Measurements from ENCODE around the gene FKRP.
A peak's percentile ranks its signal among the peaks of the same experiment; 100 is the strongest.
"Not testable (repeated sequence)": the region's sequence is repeated elsewhere in the genome, so short reads cannot be mapped to it uniquely, and the experiment has no call there.

The FKRP gene

DNA sequence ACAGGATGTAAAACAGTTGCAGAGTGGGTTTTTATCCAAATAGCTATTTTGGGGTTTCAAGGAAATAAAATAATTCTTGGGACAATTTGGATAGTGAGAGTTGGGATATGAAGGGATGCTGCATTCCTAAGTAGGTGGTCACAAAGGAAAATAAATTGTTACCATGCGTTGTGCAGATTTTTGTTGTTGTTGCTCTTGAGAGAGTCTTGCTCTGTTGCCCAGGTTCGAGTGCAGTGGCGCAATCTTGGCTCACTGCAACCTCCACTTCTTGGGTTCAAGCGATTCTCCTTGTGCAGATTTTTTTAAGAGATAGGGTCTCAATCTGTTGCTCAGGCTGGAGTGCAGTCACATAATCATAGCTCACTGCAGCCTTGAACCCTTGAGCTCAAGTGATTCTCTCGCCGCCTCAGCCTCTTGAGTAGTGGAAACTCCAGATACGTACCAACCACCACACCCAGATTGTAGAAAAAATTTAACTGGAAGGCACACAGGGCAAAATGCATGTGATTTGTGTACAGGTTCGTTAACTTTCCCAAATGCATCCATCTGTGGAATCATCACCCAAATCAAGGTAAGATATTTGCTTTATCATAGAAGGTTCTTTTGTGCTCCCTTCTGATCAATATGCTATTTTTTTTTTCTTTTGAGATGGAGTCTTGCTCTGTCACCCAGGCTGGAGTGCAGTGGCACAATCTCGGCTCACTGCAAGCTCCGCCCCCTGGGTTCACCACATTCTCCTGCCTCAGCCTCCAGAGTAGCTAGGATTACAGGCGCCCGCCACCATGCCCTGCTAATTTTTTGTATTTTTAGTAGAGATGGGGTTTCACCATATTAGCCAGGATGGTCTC, 26.5 kb downstream of the FKRP start:
- Histone ChIP-seq H2BK15ac (replicated peaks; ENCODE audit: low read depth) (no peak overlapping the region), H2AK5ac (ENCODE audit: low read length) (no peak overlapping the region), H3K18ac (ENCODE audit: low read length) (no peak overlapping the region), H3K4ac (ENCODE audit: low read depth, low read length) (no peak overlapping the region), H3K27ac (ENCODE audit: low read depth, low read length) (no peak overlapping the region), H2BK5ac (ENCODE audit: low read length) (no peak overlapping the region), H3K27me3 (ENCODE audit: insufficient read depth, low read length, poor library complexity) (no peaks in the 10 kb centered on the region), H3K4me3 (ENCODE audit: low read length) (no peak overlapping the region), H4K5ac (ENCODE audit: low read length) (no peak overlapping the region), H3K4me1 (ENCODE audit: control insufficient read depth, low read depth, low read length) (no peaks in the 10 kb centered on the region), H4K8ac (ENCODE audit: low read depth, low read length) (no peak overlapping the region), H3K79me2 (ENCODE audit: control insufficient read depth, insufficient read depth, low read length) (no peaks in the 10 kb centered on the region), H3K36me3 (ENCODE audit: control insufficient read depth, insufficient read depth, low read length) (peaks cover 19% of the 10 kb centered on the region), H3K79me1 (ENCODE audit: low read length) (peaks cover 6% of the 10 kb centered on the region), H3K9ac (ENCODE audit: low read length) (no peak overlapping the region), H3K56ac (ENCODE audit: low read length) (no peak overlapping the region), H2BK120ac (ENCODE audit: low read depth, low read length) (no peak overlapping the region), H3K4me2 (ENCODE audit: low read length) (no peak overlapping the region), H3K23ac (ENCODE audit: low read length) (no peak overlapping the region)
- no CpG with 5 or more reads among the region's 12 CpGs for WGBS (ENCODE audit: extremely low coverage, insufficient coverage, low lambda C conversion rate)
- DNase-seq = no peak

DNA sequence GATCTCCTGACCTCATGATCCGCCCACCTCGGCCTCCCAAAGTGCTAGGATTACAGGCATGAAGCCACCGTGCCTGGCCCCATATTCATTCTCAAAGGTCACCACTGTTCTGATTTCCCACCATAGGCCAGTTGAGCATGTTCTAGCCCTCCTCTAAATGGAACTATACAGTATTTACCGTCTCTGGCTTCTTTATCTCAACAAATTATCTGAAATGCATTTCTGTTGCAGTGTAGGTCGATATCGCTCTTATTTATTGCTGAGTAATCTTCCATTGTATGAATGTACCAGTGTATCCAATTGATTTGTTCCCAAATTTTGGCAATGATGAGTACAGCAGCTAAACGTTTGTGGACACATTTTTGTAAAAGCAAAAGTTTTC, 27.2 kb downstream of the FKRP start:
- Histone ChIP-seq H3K4me1 (ENCODE audit: control insufficient read depth, low read depth, low read length) (no peaks in the 10 kb centered on the region), H3K79me2 (ENCODE audit: control insufficient read depth, insufficient read depth, low read length) (no peaks in the 10 kb centered on the region), H2BK5ac (ENCODE audit: low read length) (no peak overlapping the region), H3K4me3 (ENCODE audit: low read length) (no peak overlapping the region), H2BK120ac (ENCODE audit: low read depth, low read length) (no peak overlapping the region), H4K8ac (ENCODE audit: low read depth, low read length) (no peak overlapping the region), H2BK15ac (replicated peaks; ENCODE audit: low read depth) (no peak overlapping the region), H4K5ac (ENCODE audit: low read length) (no peak overlapping the region), H3K27me3 (ENCODE audit: insufficient read depth, low read length, poor library complexity) (no peaks in the 10 kb centered on the region), H3K4ac (ENCODE audit: low read depth, low read length) (no peak overlapping the region), H3K4me2 (ENCODE audit: low read length) (no peak overlapping the region), H3K79me1 (ENCODE audit: low read length) (peaks cover 6% of the 10 kb centered on the region), H3K36me3 (ENCODE audit: control insufficient read depth, insufficient read depth, low read length) (peaks cover 21% of the 10 kb centered on the region), H3K18ac (ENCODE audit: low read length) (no peak overlapping the region), H3K56ac (ENCODE audit: low read length) (no peak overlapping the region), H3K27ac (ENCODE audit: low read depth, low read length) (no peak overlapping the region), H3K23ac (ENCODE audit: low read length) (no peak overlapping the region), H3K9ac (ENCODE audit: low read length) (no peak overlapping the region), H2AK5ac (ENCODE audit: low read length) (no peak overlapping the region)
- DNase-seq = no peak
- WGBS (ENCODE audit: extremely low coverage, insufficient coverage, low lambda C conversion rate) = no CpG with 5 or more reads among the region's 7 CpGs

DNA sequence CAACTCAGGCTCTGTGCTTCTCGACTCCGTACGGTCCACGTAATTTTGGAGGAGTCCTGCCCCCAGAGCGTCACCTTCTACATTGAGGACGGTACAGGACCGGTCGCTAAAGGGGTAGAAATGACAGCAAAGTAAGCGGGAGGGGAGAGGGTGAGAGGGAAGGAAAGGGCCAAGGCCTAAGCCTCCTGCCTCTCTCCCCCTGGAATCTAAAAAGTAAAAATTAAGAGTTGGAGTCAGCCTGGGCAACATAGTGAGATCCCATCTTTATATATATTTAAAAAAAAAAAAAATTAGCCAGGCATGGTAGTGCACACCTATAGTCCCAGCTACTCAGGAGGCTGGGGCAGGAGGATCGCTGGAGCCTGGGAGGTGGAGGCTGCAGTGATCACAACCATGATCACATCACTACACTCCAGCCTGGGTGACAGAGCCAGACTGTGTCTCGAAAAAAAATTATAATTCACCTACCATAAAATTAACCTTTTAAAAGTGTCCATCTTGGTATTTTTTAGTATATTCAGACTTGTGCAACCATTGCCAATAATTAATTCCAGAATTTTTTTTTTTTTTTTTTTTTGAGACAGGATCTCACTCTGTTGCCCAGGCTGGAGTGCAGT, 29.9 kb downstream of the FKRP start:
- no peak overlapping the region for H2AK5ac ChIP-seq (ENCODE audit: low read length)
- no peak overlapping the region for H3K23ac ChIP-seq (ENCODE audit: low read length)
- no CpG with 5 or more reads among the region's 11 CpGs for WGBS (ENCODE audit: extremely low coverage, insufficient coverage, low lambda C conversion rate)
- no peak overlapping the region for H4K8ac ChIP-seq (ENCODE audit: low read depth, low read length)
- H3K36me3 ChIP-seq (ENCODE audit: control insufficient read depth, insufficient read depth, low read length) = peaks cover 21% of the 10 kb centered on the region
- H2BK15ac ChIP-seq (replicated peaks; ENCODE audit: low read depth) = no peak overlapping the region
- H3K4me1 ChIP-seq (ENCODE audit: control insufficient read depth, low read depth, low read length) = no peaks in the 10 kb centered on the region
- no peak overlapping the region for H2BK120ac ChIP-seq (ENCODE audit: low read depth, low read length)
- no peak overlapping the region for H3K18ac ChIP-seq (ENCODE audit: low read length)
- H3K79me2 ChIP-seq (ENCODE audit: control insufficient read depth, insufficient read depth, low read length) = no peaks in the 10 kb centered on the region
- H2BK5ac ChIP-seq (ENCODE audit: low read length) = no peak overlapping the region
- no peak overlapping the region for H3K56ac ChIP-seq (ENCODE audit: low read length)
- no peak overlapping the region for H3K4ac ChIP-seq (ENCODE audit: low read depth, low read length)
- H3K4me2 ChIP-seq (ENCODE audit: low read length) = no peak overlapping the region
- H4K5ac ChIP-seq (ENCODE audit: low read length) = no peak overlapping the region
- no peak overlapping the region for H3K4me3 ChIP-seq (ENCODE audit: low read length)
- H3K27ac ChIP-seq (ENCODE audit: low read depth, low read length) = no peak overlapping the region
- H3K9ac ChIP-seq (ENCODE audit: low read length) = no peak overlapping the region
- no peaks in the 10 kb centered on the region for H3K27me3 ChIP-seq (ENCODE audit: insufficient read depth, low read length, poor library complexity)
- no peak for DNase-seq
- peaks cover 8% of the 10 kb centered on the region for H3K79me1 ChIP-seq (ENCODE audit: low read length)

- Histone ChIP-seq H3K4me3 (ENCODE audit: low read length) (no peak overlapping the region), H4K5ac (ENCODE audit: low read length) (no peak overlapping the region), H3K9ac (ENCODE audit: low read length) (no peak overlapping the region), H2BK5ac (ENCODE audit: low read length) (no peak overlapping the region), H3K27me3 (ENCODE audit: insufficient read depth, low read length, poor library complexity) (no peaks in the 10 kb centered on the region), H3K56ac (ENCODE audit: low read length) (no peak overlapping the region), H2AK5ac (ENCODE audit: low read length) (no peak overlapping the region), H3K79me2 (ENCODE audit: control insufficient read depth, insufficient read depth, low read length) (peaks cover 3% of the 10 kb centered on the region), H3K18ac (ENCODE audit: low read length) (no peak overlapping the region), H3K4ac (ENCODE audit: low read depth, low read length) (no peak overlapping the region), H3K4me1 (ENCODE audit: control insufficient read depth, low read depth, low read length) (no peaks in the 10 kb centered on the region), H3K4me2 (ENCODE audit: low read length) (no peak overlapping the region), H3K36me3 (ENCODE audit: control insufficient read depth, insufficient read depth, low read length) (peaks cover 22% of the 10 kb centered on the region), H4K8ac (ENCODE audit: low read depth, low read length) (no peak overlapping the region), H3K27ac (ENCODE audit: low read depth, low read length) (no peak overlapping the region), H2BK120ac (ENCODE audit: low read depth, low read length) (no peak overlapping the region), H2BK15ac (replicated peaks; ENCODE audit: low read depth) (no peak overlapping the region), H3K79me1 (ENCODE audit: low read length) (peaks cover 12% of the 10 kb centered on the region), H3K23ac (ENCODE audit: low read length) (no peak overlapping the region)
- DNase-seq = peak; percentile 69
- no CpG with 5 or more reads among the region's 33 CpGs for WGBS (ENCODE audit: extremely low coverage, insufficient coverage, low lambda C conversion rate)
Measured at GRCh38 chr19:46776927-46777911, 31.4 kb downstream of the FKRP start.

DNA sequence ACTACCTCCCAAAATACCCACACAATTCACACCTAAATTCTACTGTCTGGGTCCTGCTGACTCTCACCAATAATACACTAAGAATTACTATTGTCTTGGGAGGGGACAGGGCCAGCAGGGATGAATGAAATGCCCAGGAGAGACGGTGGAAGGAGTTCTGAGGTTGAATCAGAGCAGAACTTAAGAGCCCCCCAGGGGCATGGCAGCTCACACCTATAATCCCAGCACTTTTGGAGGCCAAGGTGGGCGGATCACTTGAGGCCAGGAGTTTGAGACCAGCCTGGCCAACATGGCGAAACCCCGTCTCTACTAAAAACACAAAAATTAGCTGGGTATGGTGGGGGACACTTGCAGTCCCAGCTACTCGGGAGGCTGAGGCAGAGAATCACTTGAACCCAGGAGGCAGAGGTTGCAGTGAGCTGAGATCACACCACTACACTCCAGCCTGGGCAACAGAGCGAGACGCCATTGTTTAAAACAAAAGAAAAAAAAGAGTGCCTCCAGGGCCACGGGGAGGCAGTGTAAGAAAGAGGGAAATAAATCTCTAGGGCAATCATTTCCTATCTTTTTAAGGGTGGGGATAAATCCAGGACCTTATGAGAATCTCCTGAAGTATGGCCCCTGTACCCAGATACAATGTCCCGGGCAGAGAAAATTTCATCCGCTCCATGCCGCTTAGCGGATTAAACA, 32.2 kb downstream of the FKRP start:
- not testable (repeated sequence) for H3K4me1 ChIP-seq (ENCODE audit: control insufficient read depth, low read depth, low read length); H3K23ac ChIP-seq (ENCODE audit: low read length); H2BK120ac ChIP-seq (ENCODE audit: low read depth, low read length); H3K4me2 ChIP-seq (ENCODE audit: low read length); H3K4ac ChIP-seq (ENCODE audit: low read depth, low read length); H3K27ac ChIP-seq (ENCODE audit: low read depth, low read length); H3K18ac ChIP-seq (ENCODE audit: low read length); H3K56ac ChIP-seq (ENCODE audit: low read length); DNase-seq; H4K5ac ChIP-seq (ENCODE audit: low read length); H3K27me3 ChIP-seq (ENCODE audit: insufficient read depth, low read length, poor library complexity); H2BK5ac ChIP-seq (ENCODE audit: low read length); H2AK5ac ChIP-seq (ENCODE audit: low read length); H3K9ac ChIP-seq (ENCODE audit: low read length); H3K4me3 ChIP-seq (ENCODE audit: low read length); H4K8ac ChIP-seq (ENCODE audit: low read depth, low read length); H2BK15ac ChIP-seq (replicated peaks; ENCODE audit: low read depth)
- no CpG with 5 or more reads among the region's 12 CpGs for WGBS (ENCODE audit: extremely low coverage, insufficient coverage, low lambda C conversion rate)
- Histone ChIP-seq H3K79me2 (ENCODE audit: control insufficient read depth, insufficient read depth, low read length) (peaks cover 12% of the 10 kb centered on the region), H3K79me1 (ENCODE audit: low read length) (peaks cover 20% of the 10 kb centered on the region), H3K36me3 (ENCODE audit: control insufficient read depth, insufficient read depth, low read length) (peaks cover 25% of the 10 kb centered on the region)
